Measurements from ENCODE around the gene AKR1C8. TPM values are rescaled to one million over a fixed set of nuclear protein-coding genes. Genes with fewer than 3 reads are reported as not detected.
"Not testable (repeated sequence)": the region's sequence is repeated elsewhere in the genome, so short reads cannot be mapped to it uniquely, and the experiment has no call there.

The AKR1C8 gene
- total RNA-seq, 1 experiment from 2014 or later: not detected

DNA sequence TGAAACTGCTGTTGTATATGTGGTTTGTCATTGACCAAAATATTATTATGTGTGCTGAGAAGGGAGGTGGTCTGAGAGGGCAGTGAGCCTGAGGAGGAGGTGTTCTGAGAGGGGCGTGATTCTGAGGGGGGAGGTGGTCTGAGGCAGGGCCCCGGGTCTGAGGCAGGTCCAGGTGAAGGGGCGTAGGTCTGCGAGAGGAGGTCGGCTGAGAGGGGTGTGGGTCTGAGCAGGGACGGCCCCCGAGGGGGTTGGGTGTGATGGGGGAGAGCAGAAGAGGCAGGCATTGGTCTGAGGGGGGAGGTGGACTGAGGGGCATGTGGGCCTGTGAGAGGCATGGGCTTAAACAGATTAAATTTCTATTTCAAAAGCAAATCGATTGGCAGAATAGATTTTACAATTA is 44.1 kb upstream of the AKR1C8 start:
- H3K4me1 Mint-ChIP-seq (ENCODE audit: insufficient read depth, unreplicated experiment): peaks cover 2% of the 10 kb centered on the region
- TF ChIP-seq, protein P1, sequence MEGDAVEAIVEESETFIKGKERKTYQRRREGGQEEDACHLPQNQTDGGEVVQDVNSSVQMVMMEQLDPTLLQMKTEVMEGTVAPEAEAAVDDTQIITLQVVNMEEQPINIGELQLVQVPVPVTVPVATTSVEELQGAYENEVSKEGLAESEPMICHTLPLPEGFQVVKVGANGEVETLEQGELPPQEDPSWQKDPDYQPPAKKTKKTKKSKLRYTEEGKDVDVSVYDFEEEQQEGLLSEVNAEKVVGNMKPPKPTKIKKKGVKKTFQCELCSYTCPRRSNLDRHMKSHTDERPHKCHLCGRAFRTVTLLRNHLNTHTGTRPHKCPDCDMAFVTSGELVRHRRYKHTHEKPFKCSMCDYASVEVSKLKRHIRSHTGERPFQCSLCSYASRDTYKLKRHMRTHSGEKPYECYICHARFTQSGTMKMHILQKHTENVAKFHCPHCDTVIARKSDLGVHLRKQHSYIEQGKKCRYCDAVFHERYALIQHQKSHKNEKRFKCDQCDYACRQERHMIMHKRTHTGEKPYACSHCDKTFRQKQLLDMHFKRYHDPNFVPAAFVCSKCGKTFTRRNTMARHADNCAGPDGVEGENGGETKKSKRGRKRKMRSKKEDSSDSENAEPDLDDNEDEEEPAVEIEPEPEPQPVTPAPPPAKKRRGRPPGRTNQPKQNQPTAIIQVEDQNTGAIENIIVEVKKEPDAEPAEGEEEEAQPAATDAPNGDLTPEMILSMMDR (IDR thresholded peaks at IDR 0.05; ENCODE audit: unreplicated experiment): no peak
- H3K36me3 Mint-ChIP-seq (ENCODE audit: insufficient read depth, unreplicated experiment): no peaks in the 10 kb centered on the region
- CTCF ChIA-PET: no interaction called here
- BruUV-seq (replicated peaks): no TSS peak
- no peaks in the 10 kb centered on the region for H3K27me3 Mint-ChIP-seq (ENCODE audit: insufficient read depth, unreplicated experiment)
- H3K9me3 Mint-ChIP-seq (ENCODE audit: unreplicated experiment): no peaks in the 10 kb centered on the region
- no peak overlapping the region for H3K27ac Mint-ChIP-seq (ENCODE audit: low read depth, unreplicated experiment)
- no peak for DNase-seq (ENCODE audit: unreplicated experiment)
- intact Hi-C loops (cut with micrococcal nuclease): no loop called here
- POLR2A ChIA-PET: no interaction called here
- H3K4me3 Mint-ChIP-seq (ENCODE audit: unreplicated experiment): no peak overlapping the region

DNA sequence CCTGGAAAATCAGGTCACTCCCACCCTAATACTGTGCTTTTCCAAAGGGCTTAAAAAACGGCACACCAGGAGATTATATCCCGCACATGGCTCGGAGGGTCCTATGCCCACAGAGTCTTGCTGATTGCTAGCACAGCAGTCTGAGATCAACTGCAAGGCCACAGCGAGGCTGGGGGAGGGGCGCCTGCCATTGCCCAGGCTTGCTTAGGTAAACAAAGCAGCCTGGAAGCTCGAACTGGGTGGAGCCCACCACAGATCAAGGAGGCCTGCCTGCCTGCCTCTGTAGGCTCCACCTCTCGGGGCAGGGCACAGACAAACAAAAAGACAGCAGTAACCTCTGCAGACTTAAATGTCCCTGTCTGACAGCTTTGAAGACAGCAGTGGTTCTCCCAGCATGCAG is 38.0 kb upstream of the AKR1C8 start:
- H3K27me3 Mint-ChIP-seq (ENCODE audit: insufficient read depth, unreplicated experiment); POLR2A ChIA-PET; intact Hi-C loops (cut with micrococcal nuclease); H3K27ac Mint-ChIP-seq (ENCODE audit: low read depth, unreplicated experiment); CTCF ChIA-PET; H3K9me3 Mint-ChIP-seq (ENCODE audit: unreplicated experiment); H3K36me3 Mint-ChIP-seq (ENCODE audit: insufficient read depth, unreplicated experiment); H3K4me3 Mint-ChIP-seq (ENCODE audit: unreplicated experiment); DNase-seq (ENCODE audit: unreplicated experiment); H3K4me1 Mint-ChIP-seq (ENCODE audit: insufficient read depth, unreplicated experiment); BruUV-seq (replicated peaks): not testable (repeated sequence)

DNA sequence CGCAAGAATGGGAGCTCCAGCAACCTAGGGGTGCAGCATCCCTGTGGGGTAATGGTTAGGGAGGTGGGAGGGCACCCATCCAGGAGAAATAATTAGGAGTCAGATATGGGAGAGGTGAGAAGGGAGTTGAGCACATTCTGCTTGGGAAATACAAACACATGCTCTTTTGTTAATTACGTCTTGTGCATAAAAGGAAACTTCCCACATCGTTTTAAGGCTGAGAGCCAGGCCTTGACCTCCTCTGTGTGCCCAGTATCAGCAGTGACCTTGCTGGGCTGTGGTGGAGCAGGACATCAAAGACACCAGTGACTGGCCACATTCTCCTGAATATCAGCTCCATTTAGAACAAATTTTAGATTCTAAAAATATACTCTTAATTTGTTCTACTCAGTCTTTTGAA is 34.3 kb upstream of the AKR1C8 start:
- CTCF ChIA-PET: interaction anchor here (0.9 kb wide), 1 partner anchor 16 kb away, joined by 3 read pairs; no protein-coding TSS in a partner anchor
- Mint-ChIP-seq H3K27ac (ENCODE audit: low read depth, unreplicated experiment) (no peak overlapping the region), H3K4me3 (ENCODE audit: unreplicated experiment) (no peak overlapping the region), H3K27me3 (ENCODE audit: insufficient read depth, unreplicated experiment) (no peaks in the 10 kb centered on the region), H3K9me3 (ENCODE audit: unreplicated experiment) (no peaks in the 10 kb centered on the region), H3K4me1 (ENCODE audit: insufficient read depth, unreplicated experiment) (no peaks in the 10 kb centered on the region), H3K36me3 (ENCODE audit: insufficient read depth, unreplicated experiment) (no peaks in the 10 kb centered on the region)
- TF ChIP-seq, protein P1 (IDR thresholded peaks at IDR 0.05; ENCODE audit: unreplicated experiment): no peak
- intact Hi-C loops (cut with micrococcal nuclease): no loop called here
- POLR2A ChIA-PET: interaction anchor here (0.6 kb wide), 1 partner anchor 46 kb away, joined by 4 read pairs; no protein-coding TSS in a partner anchor
- no peak for DNase-seq (ENCODE audit: unreplicated experiment)
- BruUV-seq (replicated peaks): no TSS peak

DNA sequence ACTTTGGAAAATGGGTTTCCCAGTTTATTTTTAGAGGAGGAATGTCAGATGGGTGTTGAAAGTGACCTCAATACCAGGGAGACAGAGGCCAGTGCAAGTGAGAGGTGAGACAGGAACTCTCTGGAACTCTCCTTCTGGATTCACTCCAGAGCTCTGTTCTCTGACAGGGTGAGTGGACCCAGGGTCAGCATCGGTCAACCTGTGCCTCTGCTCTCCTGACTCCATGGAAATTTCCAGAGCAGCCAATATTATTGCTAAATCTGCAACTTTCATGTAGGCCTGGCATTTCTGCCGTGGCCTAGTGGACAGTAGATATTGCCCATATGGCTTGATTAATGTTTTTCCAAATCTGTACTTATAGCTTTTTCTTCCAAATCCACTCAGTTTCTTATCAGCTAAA is 31.9 kb upstream of the AKR1C8 start:
- Mint-ChIP-seq H3K36me3 (ENCODE audit: insufficient read depth, unreplicated experiment) (no peaks in the 10 kb centered on the region), H3K9me3 (ENCODE audit: unreplicated experiment) (peaks cover 2% of the 10 kb centered on the region), H3K4me1 (ENCODE audit: insufficient read depth, unreplicated experiment) (no peaks in the 10 kb centered on the region), H3K27me3 (ENCODE audit: insufficient read depth, unreplicated experiment) (no peaks in the 10 kb centered on the region), H3K27ac (ENCODE audit: low read depth, unreplicated experiment) (no peak overlapping the region), H3K4me3 (ENCODE audit: unreplicated experiment) (no peak overlapping the region)
- TF ChIP-seq, protein P1 (IDR thresholded peaks at IDR 0.05; ENCODE audit: unreplicated experiment): no peak
- no peak for DNase-seq (ENCODE audit: unreplicated experiment)
- CTCF ChIA-PET: no interaction called here
- POLR2A ChIA-PET: interaction anchor here (0.5 kb wide), 1 partner anchor 31 kb away, joined by 3 read pairs; no protein-coding TSS in a partner anchor
- intact Hi-C loops (cut with micrococcal nuclease): no loop called here
- BruUV-seq (replicated peaks): no TSS peak

Data from MCF 10A (cell line).